Retinal pigment epithelial cell (primary cell): ENCODE measurements around the gene DSC1.

ENCODE experiments used
- DNase-seq: peaks from one replicate; pipeline ENCODE4 v3.0.0-alpha.2; 2010; ENCODE audit warnings: low read depth
- H3K4me3 ChIP-seq: 2 replicates; pipeline ENCODE4 v1.5.1; 2011; ENCODE audit warnings: mild to moderate bottlenecking, low read length, control low read depth, moderate library complexity
- CTCF ChIP-seq: conservative IDR thresholded peaks from 2 replicates; pipeline ENCODE4 v1.5.1; 2011; ENCODE audit warnings: low read depth, low read length, control low read depth, inconsistent platforms

The DSC1 gene

GRCh38 chr18:31205273-31205672 lies 42.6 kb upstream of the DSC1 start:
- DNase-seq, result no peak
- TF ChIP-seq CTCF, result no peak
- H3K4me3 ChIP-seq, result no peak overlapping the region

- no peak for DNase-seq
- no peak for TF ChIP-seq CTCF
- no peak overlapping the region for H3K4me3 ChIP-seq
Observed at GRCh38 chr18:31204833-31205232, 42.2 kb upstream of the DSC1 start.

GRCh38 chr18:31204166-31204565 lies 41.5 kb upstream of the DSC1 start:
- TF ChIP-seq CTCF, result no peak

GRCh38 chr18:31203794-31204148 lies 41.1 kb upstream of the DSC1 start:
- no peak for DNase-seq
- no peak overlapping the region for H3K4me3 ChIP-seq
- TF ChIP-seq CTCF, result no peak

More at GRCh38 chr18:31204166-31204565, 41.5 kb upstream of the DSC1 start:
- no peak for DNase-seq
- H3K4me3 ChIP-seq, result no peak overlapping the region

- TF ChIP-seq CTCF, result no peak
- no peak for DNase-seq
- no peak overlapping the region for H3K4me3 ChIP-seq
Observed at GRCh38 chr18:31203096-31203793, 40.6 kb upstream of the DSC1 start.

- no peak overlapping the region for H3K4me3 ChIP-seq
- TF ChIP-seq CTCF, result no peak
- DNase-seq, result no peak
Observed at GRCh38 chr18:31199190-31199769, 36.6 kb upstream of the DSC1 start.

GRCh38 chr18:31197676-31198075 lies 35.0 kb upstream of the DSC1 start:
- no peak for DNase-seq
- no peak overlapping the region for H3K4me3 ChIP-seq
- no peak for TF ChIP-seq CTCF
